DOHH2 (cell line): ENCODE measurements around the gene FTO.

Experiments
- EZH2phosphoT487 ChIP-seq: fragments of 200-600 bp; sonication (generic); IDR thresholded peaks from 2 replicates; pipeline ENCODE4 v1.6.1; 2017; ENCODE audit warnings: borderline replicate concordance, mild to moderate bottlenecking, antibody characterized with exemption, low read length, moderate library complexity, mixed read lengths
- TF ChIP-seq, protein P1 (sequence below): fragments of 200-600 bp; sonication (generic); IDR thresholded peaks from one replicate; pipeline ENCODE4 v1.5.1; 2014; ENCODE audit warnings: antibody characterized with exemption, mild to moderate bottlenecking, low read depth, low read length; ENCODE audit not compliant: poor library complexity, severe bottlenecking

DNA sequence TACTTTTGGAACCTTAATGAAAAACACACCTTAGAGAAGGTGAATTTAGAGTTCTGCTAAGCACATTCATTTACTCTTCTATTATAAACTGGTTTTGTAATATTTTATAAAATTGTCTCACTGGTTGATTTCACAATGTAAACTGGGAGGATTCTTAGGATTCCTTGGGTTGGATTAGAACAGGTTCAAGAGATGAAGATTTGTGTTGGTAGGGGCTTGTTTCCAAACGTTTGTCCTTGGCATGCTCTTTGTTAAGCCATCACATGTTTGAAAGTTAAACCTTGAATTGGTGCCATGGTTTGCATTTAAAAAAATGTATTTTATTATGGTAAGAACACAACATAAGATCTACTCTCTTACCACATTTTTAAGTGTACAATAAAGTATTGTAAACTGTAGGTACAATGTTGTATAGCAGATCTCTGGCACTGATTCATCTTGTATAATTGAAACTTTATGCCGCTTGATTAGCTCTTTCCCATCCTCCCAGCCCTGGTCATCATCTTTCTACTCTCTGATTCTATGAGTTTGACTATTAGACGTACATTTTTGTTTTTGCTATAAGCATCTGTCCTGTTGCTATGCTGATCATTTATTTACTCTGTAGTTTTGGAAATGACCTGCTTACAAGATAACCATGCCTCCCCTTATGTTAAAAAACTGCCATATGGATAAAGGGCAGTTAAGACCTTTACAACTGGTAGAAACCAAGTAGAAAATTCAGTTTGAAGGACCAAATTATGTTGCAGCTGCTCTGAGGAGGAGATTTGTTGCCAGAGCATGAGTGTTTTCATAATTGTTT lies 9.6 kb downstream of the FTO start:
- TF ChIP-seq, protein P1, sequence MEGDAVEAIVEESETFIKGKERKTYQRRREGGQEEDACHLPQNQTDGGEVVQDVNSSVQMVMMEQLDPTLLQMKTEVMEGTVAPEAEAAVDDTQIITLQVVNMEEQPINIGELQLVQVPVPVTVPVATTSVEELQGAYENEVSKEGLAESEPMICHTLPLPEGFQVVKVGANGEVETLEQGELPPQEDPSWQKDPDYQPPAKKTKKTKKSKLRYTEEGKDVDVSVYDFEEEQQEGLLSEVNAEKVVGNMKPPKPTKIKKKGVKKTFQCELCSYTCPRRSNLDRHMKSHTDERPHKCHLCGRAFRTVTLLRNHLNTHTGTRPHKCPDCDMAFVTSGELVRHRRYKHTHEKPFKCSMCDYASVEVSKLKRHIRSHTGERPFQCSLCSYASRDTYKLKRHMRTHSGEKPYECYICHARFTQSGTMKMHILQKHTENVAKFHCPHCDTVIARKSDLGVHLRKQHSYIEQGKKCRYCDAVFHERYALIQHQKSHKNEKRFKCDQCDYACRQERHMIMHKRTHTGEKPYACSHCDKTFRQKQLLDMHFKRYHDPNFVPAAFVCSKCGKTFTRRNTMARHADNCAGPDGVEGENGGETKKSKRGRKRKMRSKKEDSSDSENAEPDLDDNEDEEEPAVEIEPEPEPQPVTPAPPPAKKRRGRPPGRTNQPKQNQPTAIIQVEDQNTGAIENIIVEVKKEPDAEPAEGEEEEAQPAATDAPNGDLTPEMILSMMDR: no peak
- TF ChIP-seq EZH2phosphoT487: no peak
